Measurements from ENCODE around the gene TDRD3.

TDRD3 gene

DNA sequence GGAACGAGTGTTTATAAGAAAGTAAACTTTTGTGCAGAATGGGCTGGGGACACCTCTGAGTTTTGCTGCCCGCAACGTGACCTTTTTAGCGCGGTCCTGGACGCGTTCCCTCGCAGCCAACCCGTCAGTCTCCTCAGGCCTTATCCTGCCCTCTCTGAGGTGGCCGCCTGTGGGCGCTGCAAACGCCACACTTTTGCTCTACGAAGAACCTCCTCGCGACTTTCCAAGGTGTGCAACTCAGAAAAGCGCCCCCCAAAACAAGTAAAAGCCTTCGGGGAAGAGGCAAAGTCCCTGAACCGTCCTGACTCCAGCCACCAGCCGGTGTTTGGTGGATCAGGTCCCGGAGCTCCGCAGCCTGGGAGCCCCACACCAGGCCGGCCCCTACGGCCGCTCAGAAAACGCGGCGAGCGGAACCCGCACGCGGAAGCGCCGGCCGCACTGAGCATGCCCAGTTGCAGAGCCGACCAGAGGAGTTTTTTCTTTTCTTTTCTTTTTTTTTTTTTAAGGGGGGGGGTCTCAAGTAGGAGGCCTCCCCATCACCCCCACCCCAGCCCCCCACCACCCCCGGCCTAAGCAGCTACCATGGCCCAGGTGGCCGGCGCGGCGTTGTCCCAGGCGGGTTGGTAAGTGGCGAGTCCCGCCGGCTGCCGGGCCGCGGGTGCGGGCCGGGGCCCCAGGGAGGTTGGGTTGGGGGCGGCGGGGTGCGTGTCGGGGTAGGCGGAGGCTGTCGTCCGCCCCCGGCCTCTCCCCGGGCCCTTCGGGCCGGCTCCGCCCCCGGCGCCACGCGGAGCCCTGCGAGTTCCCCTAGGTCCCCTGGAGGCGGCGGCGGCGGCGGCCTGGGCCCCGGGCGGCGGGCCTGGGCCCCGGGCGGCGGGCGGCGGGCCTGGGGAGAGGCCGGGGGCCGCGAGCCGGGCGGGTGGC lies at the start of gene TDRD3:
Gene TDRD3, plus strand, starts transcription at position 438 of the 921 bp plus-strand sequence. Its CDS starts 145 bp downstream, at position 583.
- peak within 1 kb of the TSS; percentile 71 for H3K4me3 ChIP-seq (ENCODE audit: low read depth, low read length)
- TF ChIP-seq CTCF (IDR thresholded peaks at IDR 0.05; ENCODE audit: control insufficient read depth, extremely low read depth, insufficient read depth) = peak; percentile 75
- DNase-seq (ENCODE audit: low read depth) = peak; percentile 62

DNA sequence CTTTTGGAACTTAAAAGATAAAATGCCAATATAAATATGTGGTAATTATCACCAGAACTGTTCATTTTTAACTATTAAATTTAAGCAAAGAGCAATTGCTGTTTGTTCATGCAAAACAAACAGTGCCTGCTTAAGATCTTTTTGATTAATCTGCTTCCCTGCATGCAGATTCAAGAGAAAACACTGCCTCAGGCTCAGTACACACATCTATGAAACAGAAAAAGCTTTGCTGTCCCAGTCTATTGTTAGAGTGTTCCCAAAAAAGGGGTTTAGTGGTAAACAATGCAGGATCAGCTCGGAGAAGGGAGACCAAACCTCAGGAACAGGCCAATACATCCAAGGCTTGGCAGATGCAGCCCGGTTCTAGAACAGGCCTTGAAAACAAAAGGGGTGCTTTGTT lies 49.3 kb upstream of the TDRD3 start:
- TF ChIP-seq CTCF (IDR thresholded peaks at IDR 0.05; ENCODE audit: control insufficient read depth, extremely low read depth, insufficient read depth) = no peak
- H3K4me3 ChIP-seq (ENCODE audit: low read depth, low read length) = no peak overlapping the region
- peak; percentile 27 for DNase-seq (ENCODE audit: low read depth)

DNA sequence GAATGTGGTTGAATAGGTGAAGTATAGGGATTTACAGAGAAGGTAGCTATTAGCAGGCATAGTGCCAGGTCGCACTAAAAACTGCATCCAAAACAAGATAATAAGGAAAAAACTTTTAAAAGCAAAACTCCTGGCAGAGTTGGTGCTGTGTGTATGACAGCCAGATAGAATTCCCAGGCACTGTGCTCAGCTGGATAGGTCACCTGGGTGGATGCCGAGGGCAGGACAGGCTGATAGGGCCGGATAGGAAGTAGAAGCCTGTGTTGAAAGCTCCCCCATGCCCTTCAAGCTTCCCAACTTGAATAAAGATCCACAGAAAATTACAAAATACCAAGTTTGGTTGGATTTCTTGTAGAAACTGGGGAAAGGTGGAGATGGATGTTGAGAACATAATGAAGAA lies 48.9 kb upstream of the TDRD3 start:
- no peak overlapping the region for H3K4me3 ChIP-seq (ENCODE audit: low read depth, low read length)
- TF ChIP-seq CTCF (IDR thresholded peaks at IDR 0.05; ENCODE audit: control insufficient read depth, extremely low read depth, insufficient read depth) = no peak
- no peak for DNase-seq (ENCODE audit: low read depth)

DNA sequence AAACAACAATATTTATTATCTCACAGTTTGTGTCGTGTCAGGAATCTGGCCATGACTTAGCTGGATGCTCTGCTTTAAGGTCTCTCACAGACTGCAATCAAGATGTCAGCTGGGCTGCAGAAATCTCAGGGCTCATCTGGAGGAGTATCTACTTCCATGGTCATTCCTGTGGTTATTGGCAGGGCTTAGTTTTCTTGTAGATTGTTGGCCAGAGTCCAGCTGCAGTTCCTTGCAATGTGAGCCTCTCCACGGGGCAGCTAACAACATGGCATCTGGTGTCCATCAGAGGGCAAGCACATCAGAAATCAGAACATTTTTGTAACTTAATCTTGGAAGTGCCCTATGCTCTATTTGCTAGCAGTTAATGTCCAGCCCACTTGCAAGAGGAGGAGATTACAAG lies 45.7 kb upstream of the TDRD3 start:
- TF ChIP-seq CTCF (IDR thresholded peaks at IDR 0.05; ENCODE audit: control insufficient read depth, extremely low read depth, insufficient read depth) = no peak
- no peak for DNase-seq (ENCODE audit: low read depth)
- H3K4me3 ChIP-seq (ENCODE audit: low read depth, low read length) = no peak overlapping the region

DNA sequence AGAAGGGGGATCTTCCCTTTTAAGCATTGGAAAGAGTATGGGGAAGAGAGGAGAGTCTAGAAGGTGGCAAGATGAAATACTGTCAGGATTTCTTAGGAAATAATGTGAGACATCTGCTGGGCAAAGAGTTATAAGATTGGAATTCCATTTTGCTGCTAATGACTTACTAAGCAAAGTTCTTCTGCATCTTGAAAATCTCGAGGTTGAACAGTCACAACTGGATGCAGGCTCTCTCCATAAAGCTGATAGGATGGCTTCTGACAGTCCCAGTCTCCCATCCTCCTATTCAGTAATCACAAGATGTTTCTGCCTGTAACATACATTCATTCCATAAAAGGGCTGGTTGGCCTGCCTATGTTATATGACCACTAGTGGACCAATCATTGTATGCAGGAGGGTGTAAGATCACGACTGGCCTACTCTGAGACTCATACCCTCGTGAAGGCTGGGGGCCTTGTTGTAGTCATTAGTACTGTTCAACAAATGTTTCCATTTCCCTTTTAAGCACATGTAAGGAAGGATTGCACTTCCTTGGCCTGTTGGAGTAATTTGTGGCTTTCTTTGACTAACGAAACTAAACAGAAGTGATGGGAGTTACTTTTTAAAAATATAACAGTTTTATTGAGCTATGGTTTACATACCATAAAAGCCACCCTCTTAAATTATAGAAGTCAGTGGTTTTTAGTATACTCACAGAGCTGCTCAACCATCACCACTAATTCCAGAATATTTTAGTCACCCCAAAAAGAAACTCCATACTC lies 45.0 kb upstream of the TDRD3 start:
- no peak for DNase-seq (ENCODE audit: low read depth)
- no peak overlapping the region for H3K4me3 ChIP-seq (ENCODE audit: low read depth, low read length)
- no peak for TF ChIP-seq CTCF (IDR thresholded peaks at IDR 0.05; ENCODE audit: control insufficient read depth, extremely low read depth, insufficient read depth)

GRCh38 chr13:60352644-60353043 lies 44.4 kb upstream of the TDRD3 start:
- DNase-seq (ENCODE audit: low read depth) = no peak
- no peak for TF ChIP-seq CTCF (IDR thresholded peaks at IDR 0.05; ENCODE audit: control insufficient read depth, extremely low read depth, insufficient read depth)
- no peak overlapping the region for H3K4me3 ChIP-seq (ENCODE audit: low read depth, low read length)

All from LNCaP clone FGC (cell line).